Gastroesophageal sphincter (tissue), 3 donors: ENCODE measurements around the gene PLA2R1.

ENCODE experiments used
- EP300 ChIP-seq: sonication (generic); formaldehyde crosslinking; IDR thresholded peaks from one replicate; pipeline ENCODE4 v1.6.1; 2017; ENCODE audit warnings: antibody characterized with exemption, mild to moderate bottlenecking
- POLR2A ChIP-seq, 2 donors: fragments of 450-650 bp; IDR thresholded peaks; one replicate each; pipeline ENCODE4 v1.6.1; 2017; ENCODE audit warnings: antibody characterized with exemption in 2 of 2, mild to moderate bottlenecking in 2 of 2, moderate library complexity in 1 of 2
- TF ChIP-seq, protein P1 (sequence below), 4 experiments: fragments of 200-600 bp in 2 of 4; fragments of 450-650 bp in 2 of 4; sonication (generic) in 1 of 4; IDR thresholded peaks; one replicate each; pipeline ENCODE4 v1.5.1; 2017 to 2019; ENCODE audit warnings: antibody characterized with exemption in 4 of 4, mild to moderate bottlenecking in 2 of 4, moderate library complexity in 2 of 4

DNA sequence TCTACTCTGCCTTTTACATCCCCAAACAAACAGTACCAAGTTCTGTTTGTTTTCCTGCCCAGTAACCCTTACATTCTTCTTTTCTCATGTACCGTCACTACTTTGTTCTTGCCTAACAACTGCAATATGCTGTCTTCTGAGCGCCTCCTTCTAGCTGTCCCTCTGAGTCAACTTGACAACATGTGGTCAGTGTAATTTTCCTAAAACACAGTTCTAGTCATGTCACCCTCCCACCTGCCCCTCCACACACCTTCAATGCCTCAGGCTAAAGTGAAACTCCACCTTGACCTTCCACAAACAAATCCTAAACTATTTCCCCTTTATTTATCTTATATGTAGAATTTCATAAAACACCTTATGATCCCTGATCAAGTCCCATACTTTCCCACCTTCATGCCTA, 139.9 kb downstream of the PLA2R1 start:
- TF ChIP-seq POLR2A (IDR thresholded peaks at IDR 0.05) (no peak), EP300 (no peak)
- TF ChIP-seq, protein P1, sequence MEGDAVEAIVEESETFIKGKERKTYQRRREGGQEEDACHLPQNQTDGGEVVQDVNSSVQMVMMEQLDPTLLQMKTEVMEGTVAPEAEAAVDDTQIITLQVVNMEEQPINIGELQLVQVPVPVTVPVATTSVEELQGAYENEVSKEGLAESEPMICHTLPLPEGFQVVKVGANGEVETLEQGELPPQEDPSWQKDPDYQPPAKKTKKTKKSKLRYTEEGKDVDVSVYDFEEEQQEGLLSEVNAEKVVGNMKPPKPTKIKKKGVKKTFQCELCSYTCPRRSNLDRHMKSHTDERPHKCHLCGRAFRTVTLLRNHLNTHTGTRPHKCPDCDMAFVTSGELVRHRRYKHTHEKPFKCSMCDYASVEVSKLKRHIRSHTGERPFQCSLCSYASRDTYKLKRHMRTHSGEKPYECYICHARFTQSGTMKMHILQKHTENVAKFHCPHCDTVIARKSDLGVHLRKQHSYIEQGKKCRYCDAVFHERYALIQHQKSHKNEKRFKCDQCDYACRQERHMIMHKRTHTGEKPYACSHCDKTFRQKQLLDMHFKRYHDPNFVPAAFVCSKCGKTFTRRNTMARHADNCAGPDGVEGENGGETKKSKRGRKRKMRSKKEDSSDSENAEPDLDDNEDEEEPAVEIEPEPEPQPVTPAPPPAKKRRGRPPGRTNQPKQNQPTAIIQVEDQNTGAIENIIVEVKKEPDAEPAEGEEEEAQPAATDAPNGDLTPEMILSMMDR (IDR thresholded peaks at IDR 0.05): no peak
